ENCODE results near the gene ASXL1.

ASXL1 gene

GRCh38 chr20:32440069-32440757, 82.1 kb downstream of the ASXL1 start:
- no peak for DNase-seq (ENCODE audit: low read depth in 2 of 2)

- no peak for DNase-seq (ENCODE audit: low read depth in 2 of 2)
Observed at GRCh38 chr20:32440758-32441078, 82.6 kb downstream of the ASXL1 start.

DNA sequence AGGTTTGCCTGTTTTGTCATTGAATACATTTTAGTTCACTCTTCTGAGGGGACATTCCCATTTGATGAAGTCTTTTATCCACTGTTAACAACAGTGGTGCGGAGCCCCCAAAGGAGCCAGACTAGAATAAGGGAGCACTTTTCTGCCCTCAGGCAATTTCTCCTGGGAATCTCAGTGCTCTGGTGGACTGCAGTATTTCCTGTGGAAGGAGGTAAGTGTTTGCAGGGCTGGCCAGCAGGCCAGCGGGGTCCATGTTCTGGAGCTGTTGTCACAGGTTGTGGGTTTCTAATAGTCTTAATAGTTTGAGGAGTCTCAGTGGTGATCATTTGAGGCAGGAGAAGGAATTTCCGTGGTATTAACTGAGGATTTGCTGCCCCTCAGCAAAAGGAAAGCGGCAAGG, 83.5 kb downstream of the ASXL1 start:
- no peak for DNase-seq (ENCODE audit: low read depth in 2 of 2)

GRCh38 chr20:32442630-32443373, 84.7 kb downstream of the ASXL1 start:
- DNase-seq (ENCODE audit: low read depth in 2 of 2) = no peak

GRCh38 chr20:32443386-32443974, 85.3 kb downstream of the ASXL1 start:
- DNase-seq (ENCODE audit: low read depth in 2 of 2) = no peak

- DNase-seq (ENCODE audit: low read depth in 2 of 2) = no peak
Observed at GRCh38 chr20:32444474-32445220, 86.5 kb downstream of the ASXL1 start.

- no peak for DNase-seq (ENCODE audit: low read depth in 2 of 2)
Observed at GRCh38 chr20:32445539-32446273, 87.6 kb downstream of the ASXL1 start.

GRCh38 chr20:32446301-32447100, 88.4 kb downstream of the ASXL1 start:
- no peak for DNase-seq (ENCODE audit: low read depth in 2 of 2)

DNA sequence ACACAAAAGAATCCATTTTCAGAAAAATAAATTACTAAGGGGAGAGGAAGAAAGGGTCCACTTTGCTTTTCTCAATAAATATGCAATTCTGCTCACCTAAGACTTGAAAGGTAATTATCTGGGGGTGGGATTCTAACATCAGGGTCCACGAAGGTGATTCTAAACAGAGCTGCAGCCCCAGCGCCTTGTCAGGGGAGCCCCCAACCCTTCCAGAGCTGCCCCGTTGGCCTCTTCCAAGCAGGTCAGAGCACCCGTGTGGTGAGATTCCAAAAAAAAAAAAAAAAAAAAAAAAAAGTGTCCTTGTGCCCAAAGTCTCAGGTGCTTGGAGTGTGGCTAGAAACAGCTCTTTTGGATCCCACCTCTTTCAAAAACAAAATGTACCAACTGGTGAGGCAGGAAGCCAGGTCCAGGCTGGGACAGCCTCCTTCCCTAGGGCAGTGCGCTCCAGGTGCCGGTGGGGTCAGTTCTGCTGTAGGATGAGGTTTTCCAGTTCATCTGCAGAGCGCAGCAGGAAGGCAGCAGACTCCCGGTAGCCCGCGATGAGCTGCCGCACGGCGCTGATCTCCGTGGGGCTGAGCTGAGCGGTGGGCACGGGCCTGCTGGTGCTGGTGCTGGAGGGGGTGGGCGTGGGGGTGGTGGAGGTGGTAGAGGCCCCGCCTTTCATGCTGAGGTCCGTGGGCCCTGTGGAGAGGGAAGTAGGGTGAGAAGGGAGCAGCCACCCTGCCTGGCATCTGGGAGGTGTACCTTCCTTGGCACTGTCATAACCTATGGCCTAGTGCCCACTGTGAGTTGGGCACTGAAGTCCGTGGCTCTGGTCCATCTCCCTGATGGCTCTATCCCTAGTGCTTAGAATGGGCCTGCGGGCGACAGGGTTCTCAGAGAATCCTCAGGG, 89.3 kb downstream of the ASXL1 start:
- no peak for DNase-seq (ENCODE audit: low read depth in 2 of 2)

DNA sequence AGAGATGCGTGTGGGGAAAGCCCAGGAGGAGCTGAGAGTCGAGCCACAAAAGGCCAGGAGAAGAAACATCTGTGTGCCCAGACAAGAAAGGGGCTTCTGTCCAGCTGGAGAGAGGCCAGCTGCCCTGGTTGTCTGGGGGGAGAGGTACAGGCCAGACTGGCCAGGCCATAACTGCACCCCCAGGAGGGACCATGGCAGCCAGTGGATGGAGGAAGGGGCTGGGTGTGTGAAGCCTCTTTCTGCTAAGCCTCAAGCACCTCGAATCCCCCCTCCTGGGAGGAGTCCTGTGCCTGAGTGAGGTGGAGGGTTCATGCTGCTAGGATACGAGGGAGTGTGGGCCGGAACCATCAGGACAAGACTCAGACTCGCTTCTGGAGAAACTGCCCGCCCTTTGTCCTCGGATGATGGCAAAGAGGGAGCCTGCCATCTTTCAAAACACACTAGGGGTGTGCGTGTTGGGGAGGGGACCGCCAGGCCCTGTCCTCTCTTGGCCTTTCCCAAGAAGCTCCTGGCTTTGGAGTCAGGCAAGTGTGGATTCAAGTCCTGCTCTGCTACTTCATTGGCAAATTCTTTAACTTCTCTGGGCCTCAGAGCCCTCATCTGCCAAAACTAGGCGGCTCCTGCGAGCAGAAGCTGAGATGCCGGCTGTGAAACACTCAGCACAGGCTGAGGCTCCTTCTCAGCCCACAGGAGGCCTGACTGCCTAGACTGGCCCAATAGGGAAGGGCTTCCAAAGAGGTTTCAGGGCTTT, 90.3 kb downstream of the ASXL1 start:
- DNase-seq (ENCODE audit: low read depth in 2 of 2) = no peak

GRCh38 chr20:32449057-32449889, 91.1 kb downstream of the ASXL1 start:
- DNase-seq (ENCODE audit: low read depth in 2 of 2) = no peak

DNA sequence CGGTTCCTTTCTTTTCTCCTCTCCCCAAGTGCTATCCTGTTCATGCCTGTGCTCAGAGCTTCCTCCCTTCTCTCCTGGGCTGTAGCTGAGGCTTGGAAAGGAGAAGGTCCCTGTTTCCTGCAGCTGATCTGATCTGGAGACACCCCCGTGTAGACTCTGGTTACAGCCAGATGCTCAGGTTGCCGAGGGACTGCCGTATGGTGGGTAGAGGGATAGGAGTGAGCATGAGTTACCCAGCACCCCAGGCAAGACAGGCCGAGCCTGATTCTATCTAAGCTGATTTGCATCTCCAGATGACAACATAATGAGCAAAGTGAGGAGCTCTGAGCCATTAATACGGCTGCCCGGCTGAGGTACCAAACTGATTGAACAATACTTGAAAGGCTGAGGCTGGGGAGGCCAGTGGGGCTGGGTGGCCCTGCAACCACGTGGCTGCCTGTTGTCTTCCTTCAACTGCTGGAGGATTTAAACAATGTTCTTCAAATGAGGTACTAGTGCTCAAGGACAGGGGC, 91.8 kb downstream of the ASXL1 start:
- no peak for DNase-seq (ENCODE audit: low read depth in 2 of 2)

DNA sequence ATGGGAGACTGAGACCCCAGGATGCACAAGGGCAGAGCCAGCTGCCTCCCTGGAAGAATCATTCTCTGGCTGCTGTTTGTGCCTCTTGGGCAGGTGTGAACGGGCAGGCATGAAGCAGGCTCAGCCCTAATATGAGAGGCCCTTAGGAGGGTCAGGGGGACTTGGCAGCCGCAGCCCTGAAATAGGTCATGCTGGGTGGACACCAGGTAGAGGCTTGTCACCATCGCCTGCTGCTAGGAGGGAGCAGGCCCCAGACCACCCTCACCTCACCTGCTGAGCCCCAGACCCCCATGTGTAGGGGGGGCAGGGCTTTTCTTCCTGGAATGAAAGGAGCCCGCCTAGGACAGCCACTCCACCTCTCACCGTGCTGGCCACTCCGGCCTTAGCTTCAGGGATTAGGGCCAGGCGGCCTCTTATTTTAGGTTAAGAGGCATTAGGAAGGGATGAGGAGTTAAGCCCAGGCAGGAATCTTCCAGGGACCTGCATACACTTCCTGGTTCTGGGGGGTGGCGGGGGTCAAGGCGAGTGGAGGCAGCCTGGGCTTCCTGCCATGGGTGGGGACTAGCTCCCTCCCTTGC, 92.4 kb downstream of the ASXL1 start:
- no peak for DNase-seq (ENCODE audit: low read depth in 2 of 2)

DNA sequence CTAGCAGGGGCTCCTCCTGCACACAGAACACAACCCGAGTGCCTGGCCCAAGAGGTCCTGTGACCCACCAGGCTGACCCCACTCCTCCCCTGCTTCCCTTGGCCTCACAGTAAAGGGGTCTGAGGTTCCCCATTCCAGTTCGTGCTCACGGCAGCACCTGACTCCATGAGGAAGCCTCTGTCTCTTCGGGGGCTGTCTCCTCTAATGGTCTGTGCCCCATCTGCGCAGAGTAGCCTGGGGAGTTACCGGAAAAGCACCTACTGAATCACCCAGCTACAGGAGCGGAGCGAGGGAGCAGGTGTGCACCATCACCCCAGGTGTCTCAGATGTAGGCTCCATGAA, 93.2 kb downstream of the ASXL1 start:
- DNase-seq (ENCODE audit: low read depth in 2 of 2) = no peak

DNA sequence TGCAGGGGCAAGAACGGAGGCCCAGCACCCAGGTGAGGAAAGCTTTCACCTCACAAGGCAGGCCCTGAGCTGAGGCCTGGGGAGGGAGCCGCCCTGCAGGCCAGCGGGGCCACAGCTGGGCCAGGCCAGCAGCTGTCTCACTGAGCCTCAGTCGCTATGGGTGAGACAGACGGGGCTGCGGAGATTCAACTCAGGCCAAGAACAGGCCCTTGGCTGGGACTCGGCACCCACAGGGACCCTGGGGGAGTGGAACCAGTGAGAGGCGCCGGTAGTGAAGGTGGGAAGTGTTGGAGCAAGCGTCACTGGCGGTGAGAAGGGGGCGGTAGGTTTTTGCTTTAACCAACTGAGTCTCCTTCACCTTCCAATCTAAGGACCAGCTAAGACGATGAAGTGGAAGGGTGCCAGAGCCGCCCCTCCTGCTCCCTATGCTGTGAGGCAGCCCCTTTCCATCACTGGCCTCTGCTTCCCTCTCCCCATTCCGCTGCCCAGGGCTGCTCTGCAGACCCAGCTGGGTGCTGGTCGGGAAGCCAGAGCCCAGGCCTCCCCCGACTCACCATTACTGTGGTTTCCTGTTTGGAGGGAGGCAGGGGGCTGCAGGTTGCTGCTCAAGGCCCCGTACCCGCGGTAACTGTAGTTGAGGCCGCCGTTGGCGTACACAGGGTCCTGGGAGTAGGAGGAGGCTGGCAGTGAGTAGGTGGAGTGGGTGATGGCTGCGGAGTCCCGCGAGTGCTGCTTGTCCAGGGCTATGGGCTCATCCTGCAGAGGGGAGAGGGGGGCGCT, 93.7 kb downstream of the ASXL1 start:
- no peak for DNase-seq (ENCODE audit: low read depth in 2 of 2)

- no peak for DNase-seq (ENCODE audit: low read depth in 2 of 2)
Observed at GRCh38 chr20:32452776-32453466, 94.8 kb downstream of the ASXL1 start.

Measured in stimulated activated CD4-positive, alpha-beta T cell treated with anti-CD3 and anti-CD28 coated beads, Interleukin-1b, Interleukin-23, amount 100 ng/mL, for 1 hour (primary cell).